NCI-H187 treated with DMSO at 0.1 percent for 48 hours (cell line): ENCODE measurements around the gene RCSD1.
"Not testable (repeated sequence)": the region's sequence is repeated elsewhere in the genome, so short reads cannot be mapped to it uniquely, and the experiment has no call there.

Experiments
- DNase-seq: peaks from one replicate; lab custom pipeline; 2025; lab: John Stamatoyannopoulos, UW

RCSD1 gene

GRCh38 chr1:167629681-167630567 is at the start of gene RCSD1:
Gene RCSD1 (plus strand): TSS chr1:167630232. CDS start chr1:167630424, 192 bp downstream.
- DNase-seq = no peak

- no peak for DNase-seq
Observed at GRCh38 chr1:167582064-167582463, 48.0 kb upstream of the RCSD1 start.

- DNase-seq = no peak
Observed at GRCh38 chr1:167582722-167583121, 47.3 kb upstream of the RCSD1 start.

GRCh38 chr1:167584581-167584980 is 45.5 kb upstream of the RCSD1 start:
- no peak for DNase-seq

GRCh38 chr1:167587342-167587741 is 42.7 kb upstream of the RCSD1 start:
- no peak for DNase-seq

GRCh38 chr1:167587872-167588271 is 42.2 kb upstream of the RCSD1 start:
- no peak for DNase-seq

GRCh38 chr1:167588361-167588760 is 41.7 kb upstream of the RCSD1 start:
- no peak for DNase-seq

GRCh38 chr1:167592475-167592874 is 37.6 kb upstream of the RCSD1 start:
- DNase-seq = no peak

GRCh38 chr1:167593860-167594259 is 36.2 kb upstream of the RCSD1 start:
- DNase-seq = no peak

GRCh38 chr1:167594822-167595221 is 35.2 kb upstream of the RCSD1 start:
- DNase-seq = no peak

GRCh38 chr1:167599957-167600581 is 30.0 kb upstream of the RCSD1 start:
- no peak for DNase-seq

GRCh38 chr1:167601442-167602383 is 28.3 kb upstream of the RCSD1 start:
- DNase-seq = no peak

- DNase-seq = no peak
Observed at GRCh38 chr1:167602840-167603239, 27.2 kb upstream of the RCSD1 start.

- no peak for DNase-seq
Observed at GRCh38 chr1:167605576-167605975, 24.5 kb upstream of the RCSD1 start.

GRCh38 chr1:167611983-167612382 is 18.0 kb upstream of the RCSD1 start:
- DNase-seq = no peak

- DNase-seq = no peak
Observed at GRCh38 chr1:167612587-167613385, 17.2 kb upstream of the RCSD1 start.

GRCh38 chr1:167613984-167614383 is 16.0 kb upstream of the RCSD1 start:
- DNase-seq = not testable (repeated sequence)

- no peak for DNase-seq
Observed at GRCh38 chr1:167614851-167615250, 15.2 kb upstream of the RCSD1 start.

GRCh38 chr1:167616521-167616920 is 13.5 kb upstream of the RCSD1 start:
- DNase-seq = no peak

- no peak for DNase-seq
Observed at GRCh38 chr1:167617153-167618147, 12.6 kb upstream of the RCSD1 start.
